Type B pancreatic cell (in vitro differentiated cells): ENCODE measurements around the gene ZSCAN10. TPM values are rescaled to one million over a fixed set of nuclear protein-coding genes. Genes with fewer than 3 reads are reported as not detected.

ENCODE experiments used
- DNase-seq: peaks from one replicate; pipeline ENCODE4 v3.0.0; 2021; ENCODE audit warnings: mixed read lengths; ENCODE audit not compliant: unreplicated experiment; ENCODE audit errors: extremely low spot score
- H3K27ac Mint-ChIP-seq: 2 replicates; pipeline ENCODE4 v1.8.0; 2021; ENCODE audit warnings: mild to moderate bottlenecking, mixed read lengths
- H3K27me3 Mint-ChIP-seq: 2 replicates; pipeline ENCODE4 v1.8.0; 2021; ENCODE audit warnings: mixed read lengths
- H3K36me3 Mint-ChIP-seq: 2 replicates; pipeline ENCODE4 v1.8.0; 2021; ENCODE audit warnings: mixed read lengths
- H3K4me1 Mint-ChIP-seq: one replicate; pipeline ENCODE4 v1.8.0; 2021; ENCODE audit warnings: mixed read lengths; ENCODE audit not compliant: unreplicated experiment
- H3K4me3 Mint-ChIP-seq: 2 replicates; pipeline ENCODE4 v1.8.0; 2021; ENCODE audit warnings: mild to moderate bottlenecking, mixed read lengths
- H3K9me3 Mint-ChIP-seq: 2 replicates; pipeline ENCODE4 v1.8.0; 2021; ENCODE audit warnings: mixed read lengths
- total RNA-seq: library from RNA; stranded (reverse); gene quantifications from 2 replicates; pipeline ENCODE4 v1.2.1, GENCODE V29; 2021; ENCODE audit warnings: low replicate concordance
- TF ChIP-seq, protein P1 (sequence below): fragments of 200-600 bp; sonication (generic); conservative IDR thresholded peaks from 2 replicates; pipeline ENCODE4 v1.5.0; 2021; ENCODE audit warnings: antibody characterized with exemption, mild to moderate bottlenecking

The ZSCAN10 gene
- total RNA-seq, 1 donor from 2014 or later: not detected

- TF ChIP-seq, protein P1, sequence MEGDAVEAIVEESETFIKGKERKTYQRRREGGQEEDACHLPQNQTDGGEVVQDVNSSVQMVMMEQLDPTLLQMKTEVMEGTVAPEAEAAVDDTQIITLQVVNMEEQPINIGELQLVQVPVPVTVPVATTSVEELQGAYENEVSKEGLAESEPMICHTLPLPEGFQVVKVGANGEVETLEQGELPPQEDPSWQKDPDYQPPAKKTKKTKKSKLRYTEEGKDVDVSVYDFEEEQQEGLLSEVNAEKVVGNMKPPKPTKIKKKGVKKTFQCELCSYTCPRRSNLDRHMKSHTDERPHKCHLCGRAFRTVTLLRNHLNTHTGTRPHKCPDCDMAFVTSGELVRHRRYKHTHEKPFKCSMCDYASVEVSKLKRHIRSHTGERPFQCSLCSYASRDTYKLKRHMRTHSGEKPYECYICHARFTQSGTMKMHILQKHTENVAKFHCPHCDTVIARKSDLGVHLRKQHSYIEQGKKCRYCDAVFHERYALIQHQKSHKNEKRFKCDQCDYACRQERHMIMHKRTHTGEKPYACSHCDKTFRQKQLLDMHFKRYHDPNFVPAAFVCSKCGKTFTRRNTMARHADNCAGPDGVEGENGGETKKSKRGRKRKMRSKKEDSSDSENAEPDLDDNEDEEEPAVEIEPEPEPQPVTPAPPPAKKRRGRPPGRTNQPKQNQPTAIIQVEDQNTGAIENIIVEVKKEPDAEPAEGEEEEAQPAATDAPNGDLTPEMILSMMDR: no peak
- Mint-ChIP-seq H3K4me1 (no peaks in the 10 kb centered on the region), H3K9me3 (no peaks in the 10 kb centered on the region), H3K27me3 (no peaks in the 10 kb centered on the region), H3K36me3 (no peaks in the 10 kb centered on the region), H3K4me3 (no peak overlapping the region), H3K27ac (no peak overlapping the region)
- DNase-seq: no peak
These were observed 36.5 kb downstream of the ZSCAN10 start for GRCh38 chr16:3062553-3062952.

- no peaks in the 10 kb centered on the region for H3K9me3 Mint-ChIP-seq
- no peaks in the 10 kb centered on the region for H3K4me1 Mint-ChIP-seq
- H3K27ac Mint-ChIP-seq: no peak overlapping the region
- H3K27me3 Mint-ChIP-seq: no peaks in the 10 kb centered on the region
- peak overlapping the region; percentile 86 for H3K4me3 Mint-ChIP-seq
- H3K36me3 Mint-ChIP-seq: no peaks in the 10 kb centered on the region
- no peak for DNase-seq
- TF ChIP-seq, protein P1: no peak
These were observed 38.6 kb downstream of the ZSCAN10 start for GRCh38 chr16:3060339-3061127.

DNA sequence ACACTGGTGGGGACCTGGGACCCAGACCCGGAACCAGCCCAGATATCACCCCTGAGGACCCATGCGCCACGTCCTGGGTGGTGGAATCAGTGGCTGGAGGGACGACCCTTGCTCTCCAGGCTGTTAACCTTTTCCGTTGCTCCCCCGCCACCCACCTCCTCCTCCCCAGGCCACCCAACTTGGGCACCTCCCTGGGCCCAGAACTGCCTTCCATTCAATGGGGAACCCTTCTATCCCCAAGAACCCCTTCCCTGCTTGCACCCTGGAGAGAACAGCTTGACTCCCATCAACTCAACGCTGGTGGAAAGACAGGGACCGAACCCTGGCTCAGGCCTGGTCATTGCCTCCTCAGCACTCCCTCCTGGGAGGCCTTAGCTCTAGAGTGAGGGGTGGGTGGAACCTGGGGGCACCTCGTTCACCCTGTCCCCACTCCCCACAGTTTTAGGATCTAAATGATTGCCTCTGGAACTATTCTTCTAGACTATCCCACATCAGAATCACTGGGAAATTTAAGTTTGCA, 39.3 kb downstream of the ZSCAN10 start:
- TF ChIP-seq, protein P1: no peak
- Mint-ChIP-seq H3K9me3 (no peaks in the 10 kb centered on the region), H3K27ac (peak overlapping the region; percentile 84), H3K4me1 (no peaks in the 10 kb centered on the region), H3K4me3 (peak overlapping the region; percentile 86), H3K27me3 (no peaks in the 10 kb centered on the region), H3K36me3 (no peaks in the 10 kb centered on the region)
- DNase-seq: no peak

DNA sequence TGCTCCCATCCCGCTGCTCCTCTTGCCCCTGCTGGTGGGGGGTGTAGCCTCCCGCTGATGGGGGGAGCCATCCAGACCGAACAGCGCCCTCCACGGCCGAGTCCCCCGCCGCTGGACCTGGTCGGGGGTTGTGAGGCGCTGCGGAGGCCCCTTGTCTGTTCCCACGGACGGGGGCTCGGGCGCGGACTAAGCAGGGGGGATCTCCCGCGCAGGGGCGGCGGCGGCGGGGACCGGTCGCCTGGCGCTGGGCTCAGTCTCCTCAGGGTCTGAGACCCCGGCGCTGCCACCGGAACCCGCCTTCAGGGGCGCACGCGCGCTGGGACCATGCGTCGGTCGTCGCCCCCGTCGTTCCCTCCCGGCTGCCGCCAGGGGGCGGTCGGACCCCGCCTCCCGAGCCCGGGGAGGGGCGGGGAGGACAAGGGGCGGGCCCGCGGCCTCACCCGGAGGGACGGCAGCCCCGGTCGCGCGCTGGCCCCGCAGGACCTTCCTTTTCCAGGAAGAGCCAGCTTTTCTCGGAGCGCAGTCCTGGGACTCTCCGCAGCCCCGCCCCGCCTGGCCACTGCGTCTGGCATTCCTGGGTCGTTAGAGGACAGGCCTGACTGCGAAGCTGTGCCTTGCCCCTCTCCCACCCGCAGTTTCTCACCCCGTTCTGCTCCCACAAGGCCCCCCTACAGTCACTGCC, 39.9 kb downstream of the ZSCAN10 start:
- Mint-ChIP-seq H3K9me3 (no peaks in the 10 kb centered on the region), H3K4me1 (no peaks in the 10 kb centered on the region), H3K27me3 (no peaks in the 10 kb centered on the region), H3K4me3 (peak overlapping the region; percentile 86), H3K27ac (peak overlapping the region; percentile 84), H3K36me3 (no peaks in the 10 kb centered on the region)
- TF ChIP-seq, protein P1: peak; percentile 96
- peak; percentile 93 for DNase-seq

GRCh38 chr16:3058139-3059030, 40.7 kb downstream of the ZSCAN10 start:
- TF ChIP-seq, protein P1: no peak
- H3K27ac Mint-ChIP-seq: no peak overlapping the region
- H3K27me3 Mint-ChIP-seq: peaks cover 5% of the 10 kb centered on the region
- no peaks in the 10 kb centered on the region for H3K9me3 Mint-ChIP-seq
- DNase-seq: no peak
- H3K36me3 Mint-ChIP-seq: peaks cover 6% of the 10 kb centered on the region
- peak overlapping the region; percentile 86 for H3K4me3 Mint-ChIP-seq
- H3K4me1 Mint-ChIP-seq: no peaks in the 10 kb centered on the region
